Daoy (cell line): ENCODE measurements around the gene SSX2B. TPM values are rescaled to one million over a fixed set of nuclear protein-coding genes. Genes with fewer than 3 reads are reported as not detected.
"Not testable (repeated sequence)": the region's sequence is repeated elsewhere in the genome, so short reads cannot be mapped to it uniquely, and the experiment has no call there.

Experiments used
- DNase-seq: peaks from one replicate; pipeline ENCODE4 v3.0.0-alpha.2; 2015; ENCODE audit warnings: low read depth
- total RNA-seq: library from RNA; depleted of rRNA; stranded (reverse); fragments of >200 nt; shearing (Covaris generic); gene quantifications from 2 replicates; pipeline ENCODE4 v1.2.3, GENCODE V29; 2014; rRNA removed

SSX2B gene
- 1.5 and 2.6 TPM in 2 replicates for total RNA-seq

GRCh38 chrX:52750952-52751351, at the start of gene SSX2B:
TSS of gene SSX2B (plus strand) at chrX:52751252. CDS start at chrX:52752681, 1,429 bp downstream.
- not testable (repeated sequence) for DNase-seq

- not testable (repeated sequence) for DNase-seq
Measured at GRCh38 chrX:52707078-52707477, 44.0 kb upstream of the SSX2B start, which contains the start of gene SSX2. TSS of gene SSX2 (minus strand) at chrX:52707178. CDS start at chrX:52705749, 1,429 bp downstream.

- DNase-seq: not testable (repeated sequence)
Measured at GRCh38 chrX:52765983-52766382, 14.9 kb downstream of the SSX2B start.

- DNase-seq: not testable (repeated sequence)
Measured at GRCh38 chrX:52773504-52773903, 22.5 kb downstream of the SSX2B start.

GRCh38 chrX:52797327-52797726, 46.3 kb downstream of the SSX2B start, which contains the start of gene SPANXN5:
TSS of gene SPANXN5 (minus strand) at chrX:52797427. CDS start at chrX:52797348, 79 bp downstream.
- DNase-seq: peak; percentile 23

- DNase-seq: peak; percentile 15
Measured at GRCh38 chrX:52804876-52805275, 53.8 kb downstream of the SSX2B start.

Other genes starting within 250 kb of the SSX2B start
- 4.5 and 5.7 TPM in 2 replicates for gene XAGE1B, start 234.2 kb upstream of the SSX2B start, total RNA-seq
- not detected in 2 replicates for gene SSX7, start 96.4 kb upstream of the SSX2B start, total RNA-seq
- not detected in 2 replicates for gene SSX2, start 44.1 kb upstream of the SSX2B start, total RNA-seq
- gene SPANXN5, start 46.2 kb downstream of the SSX2B start, total RNA-seq: not detected in 2 replicates
- not detected in 2 replicates for gene XAGE5, start 60.0 kb downstream of the SSX2B start, total RNA-seq
- not detected in 2 replicates for gene XAGE3, start 116.8 kb downstream of the SSX2B start, total RNA-seq
- 3.5 and 7.9 TPM in 2 replicates for gene FAM156B, start 146.1 kb downstream of the SSX2B start, total RNA-seq
- 6.6 and 21.7 TPM in 2 replicates for gene FAM156A, start 207.3 kb downstream of the SSX2B start, total RNA-seq